HCT116 (cell line): Measurements from ENCODE around the gene ZNF138. TPM values are rescaled to one million over a fixed set of nuclear protein-coding genes. Genes with fewer than 3 reads are reported as not detected.

Source experiments
- ATAC-seq: fragments of 200-7000 bp; cut with Tn5 transposase; 2 replicates; pipeline ENCODE4 v1.9.1; 2020; ENCODE audit warnings: mild to moderate bottlenecking, moderate library complexity
- BruUV-seq: library from RNA; stranded (reverse); fragments of 400-500 nt; replicated peaks from 2 replicates; lab custom pipeline; 2021; lab: Mats Ljungman, UMichigan
- CTCF ChIA-PET: fragments of 300-600 bp; sonication (Branson Sonifier 250); formaldehyde crosslinking; loops from one replicate; lab custom pipeline; 2021; ENCODE audit warnings: antibody characterized with exemption; lab: Charles Lee
- POLR2A ChIA-PET: fragments of 300-600, 350-600 bp; sonication (Branson Sonifier 250); formaldehyde crosslinking; loops from one replicate; lab custom pipeline; 2021; ENCODE audit warnings: antibody characterized with exemption; lab: Charles Lee
- RAD21 ChIA-PET, 2 experiments: fragments of 300-600 bp; sonication (Branson Sonifier 250); formaldehyde crosslinking; loops; one replicate each; lab custom pipeline; 2023; ENCODE audit warnings: low total read pairs in 2 of 2; ENCODE audit not compliant: uncharacterized antibody in 2 of 2, unreplicated experiment in 2 of 2, low non-redundant PET in 1 of 2; lab: Charles Lee
- DNase-seq: peaks from one replicate; pipeline ENCODE4 v3.0.0-alpha.2; 2010; ENCODE audit warnings: low read depth, low spot score
- H2AFZ ChIP-seq: fragments of 200-600 bp; shearing (Covaris generic), sonication (generic); 2 replicates; pipeline ENCODE4 v1.6.1; 2017; ENCODE audit warnings: low read depth, mixed run types, mixed read lengths, antibody characterized with exemption, low read length; ENCODE audit not compliant: poor library complexity, severe bottlenecking
- H3K27ac ChIP-seq: 2 replicates; pipeline ENCODE4 v1.5.1; 2012; ENCODE audit warnings: low read depth, low read length
- H3K27me3 ChIP-seq: fragments of 200-600 bp; sonication (generic); 2 replicates; pipeline ENCODE4 v1.6.1; 2016; ENCODE audit warnings: mixed run types, low read length, mixed read lengths; ENCODE audit not compliant: insufficient read depth
- H3K36me3 ChIP-seq, 2 experiments: fragments of 200-500 bp in 1 of 2; fragments of 200-600 bp in 1 of 2; sonication (Bioruptor generic) in 1 of 2; sonication (generic) in 1 of 2; 2 replicates each; pipeline versions ENCODE4 v1.5.1 to v1.6.1; 2014 to 2016; ENCODE audit warnings: low read length in 2 of 2, inconsistent platforms in 1 of 2, mixed read lengths in 1 of 2, mixed run types in 1 of 2; ENCODE audit not compliant: insufficient read depth in 2 of 2, control insufficient read depth in 1 of 2
- H3K4me1 ChIP-seq, 2 experiments: fragments of 200-600 bp in 1 of 2; sonication (generic) in 1 of 2; 2 replicates each; pipeline versions ENCODE4 v1.5.1 to v1.6.1; 2012 to 2017; ENCODE audit warnings: low read length in 2 of 2, inconsistent platforms in 1 of 2, mild to moderate bottlenecking in 1 of 2, mixed read lengths in 1 of 2, mixed run types in 1 of 2, moderate library complexity in 1 of 2; ENCODE audit not compliant: insufficient read depth in 2 of 2, control insufficient read depth in 1 of 2
- H3K4me2 ChIP-seq: fragments of 200-600 bp; sonication (generic); 2 replicates; pipeline ENCODE4 v1.6.1; 2017; ENCODE audit warnings: mixed run types, low read length, mixed read lengths
- H3K4me3 ChIP-seq, 2 experiments: fragments of 200-600 bp in 1 of 2; sonication (generic) in 1 of 2; replicated peaks in 1 of 2; 2 replicates each; pipeline ENCODE4 v1.5.1; 2011 to 2016; ENCODE audit warnings: low read length in 2 of 2, control low read depth in 1 of 2, low read depth in 1 of 2, mild to moderate bottlenecking in 1 of 2, mixed read lengths in 1 of 2, mixed run types in 1 of 2
- H3K79me2 ChIP-seq: fragments of 200-600 bp; sonication (generic); 2 replicates; pipeline ENCODE4 v1.6.1; 2017; ENCODE audit warnings: mild to moderate bottlenecking, mixed run types, low read length, moderate library complexity, mixed read lengths; ENCODE audit not compliant: insufficient read depth
- H3K9ac ChIP-seq: fragments of 200-600 bp; sonication (generic); 2 replicates; pipeline ENCODE4 v1.6.1; 2016; ENCODE audit warnings: low read length, mixed read lengths
- H3K9me2 ChIP-seq: fragments of 200-600 bp; sonication (generic), shearing (Covaris generic); 2 replicates; pipeline ENCODE4 v1.6.1; 2017; ENCODE audit warnings: mixed run types, mild to moderate bottlenecking, moderate library complexity; ENCODE audit not compliant: insufficient read depth
- H3K9me3 ChIP-seq, 2 experiments: fragments of 200-500 bp in 1 of 2; fragments of 200-600 bp in 1 of 2; sonication (Bioruptor generic) in 1 of 2; sonication (generic) in 1 of 2; 2 replicates each; pipeline ENCODE4 v1.6.1; 2014 to 2017; ENCODE audit warnings: low read length in 2 of 2, mixed read lengths in 2 of 2, inconsistent platforms in 1 of 2, low read depth in 1 of 2, mild to moderate bottlenecking in 1 of 2, mixed run types in 1 of 2, moderate library complexity in 1 of 2; ENCODE audit not compliant: control insufficient read depth in 1 of 2, insufficient read depth in 1 of 2
- H4K20me1 ChIP-seq: fragments of 200-600 bp; sonication (generic), shearing (Covaris generic); 2 replicates; pipeline ENCODE4 v1.6.1; 2017; ENCODE audit warnings: mixed run types, mild to moderate bottlenecking, moderate library complexity; ENCODE audit not compliant: insufficient read depth
- CEBPB ChIP-seq: IDR thresholded peaks from 2 replicates; pipeline ENCODE4 v1.6.1; 2012; ENCODE audit warnings: low read depth
- EGR1 ChIP-seq: IDR thresholded peaks from 2 replicates; pipeline ENCODE4 v1.6.1; 2012; ENCODE audit warnings: low read depth
- ELF1 ChIP-seq: IDR thresholded peaks from 2 replicates; pipeline ENCODE4 v1.6.1; 2012; ENCODE audit warnings: low read depth, borderline replicate concordance
- EZH2 ChIP-seq: fragments of 200-600 bp; sonication (generic); IDR thresholded peaks from 2 replicates; pipeline ENCODE4 v1.6.1; 2017; ENCODE audit warnings: antibody characterized with exemption, mixed run types
- EZH2phosphoT487 ChIP-seq: fragments of 200-600 bp; IDR thresholded peaks from 2 replicates; pipeline ENCODE4 v1.6.1; 2018; ENCODE audit warnings: antibody characterized with exemption, borderline replicate concordance
- JUND ChIP-seq: IDR thresholded peaks from 2 replicates; pipeline ENCODE4 v1.6.1; 2012
- POLR2A ChIP-seq: IDR thresholded peaks from 2 replicates; pipeline ENCODE4 v1.7.0; 2011; ENCODE audit warnings: borderline replicate concordance; ENCODE audit not compliant: insufficient read depth, insufficient read length; ENCODE audit errors: extremely low read depth
- POLR2AphosphoS5 ChIP-seq: IDR thresholded peaks from 2 replicates; pipeline ENCODE4 v1.6.1; 2011; ENCODE audit warnings: mild to moderate bottlenecking, low read depth, low read length, moderate library complexity
- RAD21 ChIP-seq: IDR thresholded peaks from 2 replicates; pipeline ENCODE4 v1.6.1; 2012; ENCODE audit warnings: low read depth, mild to moderate bottlenecking
- SIN3A ChIP-seq: IDR thresholded peaks from 2 replicates; pipeline ENCODE4 v1.6.1; 2012; ENCODE audit warnings: low read depth
- SP1 ChIP-seq: IDR thresholded peaks from 2 replicates; pipeline ENCODE4 v1.6.1; 2012; ENCODE audit warnings: low read depth
- SRF ChIP-seq: IDR thresholded peaks from 2 replicates; pipeline ENCODE4 v1.6.1; 2012; ENCODE audit warnings: low read depth
- TCF7L2 ChIP-seq: IDR thresholded peaks from 2 replicates; pipeline ENCODE4 v1.7.0; 2011; ENCODE audit warnings: borderline replicate concordance, inconsistent platforms; ENCODE audit not compliant: insufficient read depth, insufficient read length; ENCODE audit errors: extremely low read depth
- YY1 ChIP-seq: IDR thresholded peaks from 2 replicates; pipeline ENCODE4 v1.6.1; 2011; ENCODE audit warnings: low read length, low read depth, moderate library complexity, mild to moderate bottlenecking; ENCODE audit not compliant: insufficient replicate concordance; ENCODE audit errors: extremely low read depth
- ZFX ChIP-seq: fragments of 450-650 bp; IDR thresholded peaks from 2 replicates; pipeline ENCODE4 v1.6.1; 2017
- ZNF274 ChIP-seq: fragments of 200-500 bp; sonication (Bioruptor generic); IDR thresholded peaks from 2 replicates; pipeline ENCODE4 v1.6.1; 2014; ENCODE audit warnings: mild to moderate bottlenecking, low read depth, low read length, inconsistent platforms
- intact Hi-C: fragments of 100-400 bp; cut with micrococcal nuclease; formaldehyde crosslinking; loops from 2 replicates; pipeline ENCODE4 v1.10.0; 2022
- total RNA-seq: library from RNA; stranded (reverse); gene quantifications from one replicate; pipeline ENCODE4 v1.2.1, GENCODE V29; 2021; ENCODE audit not compliant: unreplicated experiment
- TF ChIP-seq, protein P1 (sequence below): IDR thresholded peaks from 2 replicates; pipeline ENCODE4 v1.6.1; 2011; ENCODE audit warnings: mild to moderate bottlenecking, low read length, moderate library complexity; ENCODE audit not compliant: insufficient replicate concordance; ENCODE audit errors: extremely low read depth
- TF ChIP-seq, protein P2 (sequence below): IDR thresholded peaks from 2 replicates; pipeline ENCODE4 v1.6.1; 2012
- TF ChIP-seq, protein P3 (sequence below), 3 experiments: fragments of 200-600 bp in 1 of 3; sonication (generic) in 1 of 3; IDR thresholded peaks in 2 of 3; conservative IDR thresholded peaks in 1 of 3; 2 replicates each; pipeline ENCODE4 v1.5.1; 2012 to 2017; ENCODE audit warnings: low read depth in 2 of 3, low read length in 2 of 3, antibody characterized with exemption in 1 of 3, borderline replicate concordance in 1 of 3, control low read depth in 1 of 3, mild to moderate bottlenecking in 1 of 3, mixed read lengths in 1 of 3, mixed run types in 1 of 3, moderate library complexity in 1 of 3; ENCODE audit not compliant: insufficient read depth in 1 of 3

Gene ZNF138
- total RNA-seq, 1 experiment from 2014 or later = 10.1 TPM

DNA sequence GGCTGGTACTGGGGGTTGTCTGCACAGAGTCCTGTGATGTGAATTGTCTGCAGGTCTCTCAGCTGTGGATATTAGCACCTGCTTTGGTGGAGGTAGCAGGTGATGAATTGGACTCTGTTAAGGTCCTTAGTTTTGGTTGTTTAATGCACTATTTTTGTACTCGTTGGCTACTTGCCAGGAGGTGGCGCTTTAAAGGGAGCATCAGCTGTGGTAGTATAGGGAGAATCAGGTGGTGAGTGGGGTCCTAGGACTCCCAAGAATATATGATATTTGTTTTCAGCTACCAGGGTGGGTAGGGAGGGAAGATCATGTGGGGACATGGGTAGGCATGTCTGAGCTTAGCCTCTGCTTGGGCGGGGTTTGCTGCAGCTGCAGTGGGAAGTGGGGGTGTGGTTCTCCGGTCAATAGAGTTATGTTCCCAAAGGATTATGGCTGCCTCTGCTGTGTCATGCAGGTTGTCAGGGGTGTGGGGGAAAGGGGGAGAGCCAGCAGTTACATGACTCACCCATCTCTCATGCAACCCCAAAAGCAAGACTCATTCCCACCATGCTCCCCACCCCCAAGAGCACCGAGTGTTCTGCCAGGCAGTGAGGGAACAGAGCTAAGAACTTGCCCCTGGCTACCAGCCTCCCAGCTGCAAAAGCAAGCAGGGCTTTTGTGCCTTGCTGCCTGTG lies 55.2 kb downstream of the ZNF138 start:
- Histone ChIP-seq H3K36me3 (no peaks in the 10 kb centered on the region), H3K79me2 (no peaks in the 10 kb centered on the region), H3K9me3 (no peaks in the 10 kb centered on the region), H3K9me2 (no peaks in the 10 kb centered on the region), H4K20me1 (no peaks in the 10 kb centered on the region), H3K4me1 (no peaks in the 10 kb centered on the region; a peak in 1 of 4 replicates), H3K27me3 (no peaks in the 10 kb centered on the region), H2AFZ (no peak overlapping the region), H3K9ac (no peak overlapping the region), H3K4me2 (no peak overlapping the region), H3K27ac (no peak overlapping the region), H3K4me3 (no peak overlapping the region)
- ChIA-PET POLR2A (no interaction called here), CTCF (no interaction called here), RAD21 (no interaction called here)
- BruUV-seq = no TSS peak
- DNase-seq (no peak), ATAC-seq (peak; percentile 36)
- TF ChIP-seq TCF7L2 (no peak), RAD21 (no peak), EZH2phosphoT487 (no peak), ZNF274 (no peak), POLR2AphosphoS5 (no peak), YY1 (no peak), ELF1 (no peak), EGR1 (no peak), POLR2A (no peak), EZH2 (no peak), JUND (no peak), SIN3A (no peak), ZFX (no peak), CEBPB (no peak), SP1 (no peak), SRF (no peak)
- TF ChIP-seq, protein P1, sequence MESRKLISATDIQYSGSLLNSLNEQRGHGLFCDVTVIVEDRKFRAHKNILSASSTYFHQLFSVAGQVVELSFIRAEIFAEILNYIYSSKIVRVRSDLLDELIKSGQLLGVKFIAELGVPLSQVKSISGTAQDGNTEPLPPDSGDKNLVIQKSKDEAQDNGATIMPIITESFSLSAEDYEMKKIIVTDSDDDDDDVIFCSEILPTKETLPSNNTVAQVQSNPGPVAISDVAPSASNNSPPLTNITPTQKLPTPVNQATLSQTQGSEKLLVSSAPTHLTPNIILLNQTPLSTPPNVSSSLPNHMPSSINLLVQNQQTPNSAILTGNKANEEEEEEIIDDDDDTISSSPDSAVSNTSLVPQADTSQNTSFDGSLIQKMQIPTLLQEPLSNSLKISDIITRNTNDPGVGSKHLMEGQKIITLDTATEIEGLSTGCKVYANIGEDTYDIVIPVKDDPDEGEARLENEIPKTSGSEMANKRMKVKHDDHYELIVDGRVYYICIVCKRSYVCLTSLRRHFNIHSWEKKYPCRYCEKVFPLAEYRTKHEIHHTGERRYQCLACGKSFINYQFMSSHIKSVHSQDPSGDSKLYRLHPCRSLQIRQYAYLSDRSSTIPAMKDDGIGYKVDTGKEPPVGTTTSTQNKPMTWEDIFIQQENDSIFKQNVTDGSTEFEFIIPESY = no peak
- TF ChIP-seq, protein P2, sequence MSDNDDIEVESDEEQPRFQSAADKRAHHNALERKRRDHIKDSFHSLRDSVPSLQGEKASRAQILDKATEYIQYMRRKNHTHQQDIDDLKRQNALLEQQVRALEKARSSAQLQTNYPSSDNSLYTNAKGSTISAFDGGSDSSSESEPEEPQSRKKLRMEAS = no peak
- TF ChIP-seq, protein P3, sequence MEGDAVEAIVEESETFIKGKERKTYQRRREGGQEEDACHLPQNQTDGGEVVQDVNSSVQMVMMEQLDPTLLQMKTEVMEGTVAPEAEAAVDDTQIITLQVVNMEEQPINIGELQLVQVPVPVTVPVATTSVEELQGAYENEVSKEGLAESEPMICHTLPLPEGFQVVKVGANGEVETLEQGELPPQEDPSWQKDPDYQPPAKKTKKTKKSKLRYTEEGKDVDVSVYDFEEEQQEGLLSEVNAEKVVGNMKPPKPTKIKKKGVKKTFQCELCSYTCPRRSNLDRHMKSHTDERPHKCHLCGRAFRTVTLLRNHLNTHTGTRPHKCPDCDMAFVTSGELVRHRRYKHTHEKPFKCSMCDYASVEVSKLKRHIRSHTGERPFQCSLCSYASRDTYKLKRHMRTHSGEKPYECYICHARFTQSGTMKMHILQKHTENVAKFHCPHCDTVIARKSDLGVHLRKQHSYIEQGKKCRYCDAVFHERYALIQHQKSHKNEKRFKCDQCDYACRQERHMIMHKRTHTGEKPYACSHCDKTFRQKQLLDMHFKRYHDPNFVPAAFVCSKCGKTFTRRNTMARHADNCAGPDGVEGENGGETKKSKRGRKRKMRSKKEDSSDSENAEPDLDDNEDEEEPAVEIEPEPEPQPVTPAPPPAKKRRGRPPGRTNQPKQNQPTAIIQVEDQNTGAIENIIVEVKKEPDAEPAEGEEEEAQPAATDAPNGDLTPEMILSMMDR (IDR thresholded peaks at IDR 0.05 in 2 of 3, conservative IDR thresholded peaks at IDR 0.05 in 1 of 3; ENCODE audit: borderline replicate concordance in 1 of 3, insufficient read depth in 1 of 3, low read depth in 2 of 3, low read length in 2 of 3) = no peak
- intact Hi-C loops = no loop called here
